SU-DHL-6 (cell line): Measurements from ENCODE around the gene TFDP2.
"Not testable (repeated sequence)": the region's sequence is repeated elsewhere in the genome, so short reads cannot be mapped to it uniquely, and the experiment has no call there.

Source experiments
- H2AFZ ChIP-seq: fragments of 200-600 bp; sonication (generic); 2 replicates; pipeline ENCODE4 v1.6.1; 2014; ENCODE audit warnings: low read depth, mild to moderate bottlenecking, moderate library complexity, mixed read lengths, antibody characterized with exemption, low read length; ENCODE audit not compliant: severe bottlenecking
- H3F3A ChIP-seq: fragments of 200-600 bp; shearing (Covaris generic); 2 replicates; pipeline ENCODE4 v1.6.0; 2016; ENCODE audit warnings: antibody characterized with exemption, mild to moderate bottlenecking; ENCODE audit not compliant: insufficient read depth
- H3K27ac ChIP-seq: fragments of 200-600 bp; sonication (generic); 2 replicates; pipeline ENCODE4 v1.5.1; 2016; ENCODE audit warnings: low read depth, mild to moderate bottlenecking, low read length, moderate library complexity, mixed read lengths
- H3K27me3 ChIP-seq: fragments of 200-600 bp; sonication (generic), shearing (Covaris generic); 2 replicates; pipeline ENCODE4 v1.6.0; 2014; ENCODE audit warnings: mild to moderate bottlenecking, low read length
- H3K36me3 ChIP-seq: fragments of 200-600 bp; sonication (generic); 2 replicates; pipeline ENCODE4 v1.6.1; 2014; ENCODE audit warnings: mild to moderate bottlenecking, low read length, mixed read lengths
- H3K4me2 ChIP-seq: fragments of 300-600, 200-600 bp; shearing (Covaris generic), sonication (generic); 2 replicates; pipeline ENCODE4 v1.6.0; 2014; ENCODE audit warnings: low read length, low read depth, mild to moderate bottlenecking; ENCODE audit not compliant: poor library complexity, severe bottlenecking
- H3K4me3 ChIP-seq: fragments of 200-600 bp; sonication (generic); 2 replicates; pipeline ENCODE4 v1.5.1; 2014; ENCODE audit warnings: antibody characterized with exemption, low read length, mild to moderate bottlenecking, mixed read lengths; ENCODE audit not compliant: insufficient read depth, poor library complexity, severe bottlenecking
- H3K79me2 ChIP-seq: fragments of 200-600 bp; sonication (generic); 2 replicates; pipeline ENCODE4 v1.6.1; 2014; ENCODE audit warnings: mild to moderate bottlenecking, low read length, moderate library complexity; ENCODE audit not compliant: insufficient read depth
- H3K9ac ChIP-seq: fragments of 200-600 bp; sonication (generic); 2 replicates; pipeline ENCODE4 v1.7.0; 2014; ENCODE audit warnings: mild to moderate bottlenecking, low read length
- H3K9me2 ChIP-seq: fragments of 200-600 bp; sonication (generic); replicated peaks from 2 replicates; pipeline ENCODE4 v1.6.1; 2014; ENCODE audit warnings: low read length; ENCODE audit not compliant: insufficient read depth
- H3K9me3 ChIP-seq: fragments of 200-600 bp; sonication (generic); 2 replicates; pipeline ENCODE4 v1.6.1; 2014; ENCODE audit warnings: low read length, mixed read lengths; ENCODE audit not compliant: insufficient read depth
- H4K20me1 ChIP-seq: fragments of 200-600 bp; sonication (generic); 2 replicates; pipeline ENCODE4 v1.6.1; 2014; ENCODE audit warnings: low read depth, mild to moderate bottlenecking, antibody characterized with exemption, low read length, moderate library complexity, mixed read lengths
- CTCF ChIP-seq: fragments of 200-600 bp; sonication (generic); IDR thresholded peaks from one replicate; pipeline ENCODE4 v1.5.1; 2017; ENCODE audit warnings: antibody characterized with exemption, mild to moderate bottlenecking, low read length, moderate library complexity; ENCODE audit not compliant: insufficient read depth, poor library complexity, severe bottlenecking
- EZH2phosphoT487 ChIP-seq: fragments of 200-600 bp; sonication (generic), shearing (Covaris generic); conservative IDR thresholded peaks from 2 replicates; pipeline ENCODE4 v1.6.1; 2018; ENCODE audit warnings: mild to moderate bottlenecking, antibody characterized with exemption, low read length, moderate library complexity, mixed read lengths

Gene TFDP2

GRCh38 chr3:142077859-142078500 is 71.4 kb downstream of the TFDP2 start:
- no peaks in the 10 kb centered on the region for H3F3A ChIP-seq
- no peaks in the 10 kb centered on the region for H3K9me3 ChIP-seq
- H2AFZ ChIP-seq: no peak overlapping the region
- no peak overlapping the region for H3K27ac ChIP-seq
- TF ChIP-seq EZH2phosphoT487 (no peak), CTCF (no peak)
- no peaks in the 10 kb centered on the region for H3K9me2 ChIP-seq
- H4K20me1 ChIP-seq: no peaks in the 10 kb centered on the region
- no peaks in the 10 kb centered on the region for H3K27me3 ChIP-seq
- H3K9ac ChIP-seq: no peak overlapping the region
- H3K79me2 ChIP-seq: no peaks in the 10 kb centered on the region
- no peak overlapping the region for H3K4me2 ChIP-seq
- H3K36me3 ChIP-seq: no peaks in the 10 kb centered on the region
- no peak overlapping the region for H3K4me3 ChIP-seq

GRCh38 chr3:142077155-142077858 is 72.0 kb downstream of the TFDP2 start:
- Histone ChIP-seq H3K27me3 (no peaks in the 10 kb centered on the region), H2AFZ (no peak overlapping the region), H3K9ac (no peak overlapping the region), H4K20me1 (no peaks in the 10 kb centered on the region), H3K79me2 (no peaks in the 10 kb centered on the region), H3K36me3 (no peaks in the 10 kb centered on the region), H3F3A (no peaks in the 10 kb centered on the region), H3K27ac (no peak overlapping the region), H3K4me3 (no peak overlapping the region), H3K4me2 (no peak overlapping the region), H3K9me3 (no peaks in the 10 kb centered on the region), H3K9me2 (no peaks in the 10 kb centered on the region)
- TF ChIP-seq CTCF (no peak), EZH2phosphoT487 (no peak)

GRCh38 chr3:142075656-142076055 is 73.7 kb downstream of the TFDP2 start:
- H3K9ac ChIP-seq, H3K36me3 ChIP-seq, H3F3A ChIP-seq, H2AFZ ChIP-seq, H4K20me1 ChIP-seq, H3K27ac ChIP-seq, H3K9me2 ChIP-seq, H3K4me3 ChIP-seq, H3K79me2 ChIP-seq, H3K4me2 ChIP-seq, H3K27me3 ChIP-seq, H3K9me3 ChIP-seq: not testable (repeated sequence)

- Histone ChIP-seq H3K79me2 (no peaks in the 10 kb centered on the region), H4K20me1 (no peaks in the 10 kb centered on the region), H3K4me2 (no peak overlapping the region), H3K27ac (no peak overlapping the region), H3K27me3 (no peaks in the 10 kb centered on the region), H3K9me2 (no peaks in the 10 kb centered on the region), H3K9ac (no peak overlapping the region), H3K9me3 (no peaks in the 10 kb centered on the region), H3F3A (no peaks in the 10 kb centered on the region), H2AFZ (no peak overlapping the region), H3K36me3 (no peaks in the 10 kb centered on the region), H3K4me3 (no peak overlapping the region)
- no peak for TF ChIP-seq CTCF
- TF ChIP-seq EZH2phosphoT487: no peak
These were observed 76.5 kb downstream of the TFDP2 start for GRCh38 chr3:142072816-142073215.
